Cardiac fibroblast (primary cell): ENCODE data around the gene LRRFIP2.
"Not testable (repeated sequence)": the region's sequence is repeated elsewhere in the genome, so short reads cannot be mapped to it uniquely, and the experiment has no call there.

Experiments used
- DNase-seq, 2 donors: peaks; one replicate each; pipeline versions ENCODE4 v3.0.0 to v3.0.0-alpha.2; 2010; ENCODE audit warnings: low read depth in 2 of 2
- H3K4me3 ChIP-seq, 2 donors: replicated peaks in 1 of 2; 1 replicate in 1 of 2; 2 replicates in 1 of 2; pipeline ENCODE4 v1.5.1; 2011; ENCODE audit warnings: low read depth in 2 of 2, low read length in 2 of 2, mild to moderate bottlenecking in 2 of 2, moderate library complexity in 1 of 2
- TF ChIP-seq, protein P1 (sequence below): IDR thresholded peaks from one replicate; pipeline ENCODE4 v1.5.1; 2011; ENCODE audit warnings: low read depth, mild to moderate bottlenecking, low read length, inconsistent platforms

LRRFIP2 gene

GRCh38 chr3:37124435-37124834 lies 49.9 kb downstream of the LRRFIP2 start:
- peak in 1 of 2 donors; percentile 19 for DNase-seq
- H3K4me3 ChIP-seq: no peak overlapping the region

GRCh38 chr3:37123292-37123691 lies 51.1 kb downstream of the LRRFIP2 start:
- DNase-seq: no peak
- H3K4me3 ChIP-seq: no peak overlapping the region
- TF ChIP-seq, protein P1, sequence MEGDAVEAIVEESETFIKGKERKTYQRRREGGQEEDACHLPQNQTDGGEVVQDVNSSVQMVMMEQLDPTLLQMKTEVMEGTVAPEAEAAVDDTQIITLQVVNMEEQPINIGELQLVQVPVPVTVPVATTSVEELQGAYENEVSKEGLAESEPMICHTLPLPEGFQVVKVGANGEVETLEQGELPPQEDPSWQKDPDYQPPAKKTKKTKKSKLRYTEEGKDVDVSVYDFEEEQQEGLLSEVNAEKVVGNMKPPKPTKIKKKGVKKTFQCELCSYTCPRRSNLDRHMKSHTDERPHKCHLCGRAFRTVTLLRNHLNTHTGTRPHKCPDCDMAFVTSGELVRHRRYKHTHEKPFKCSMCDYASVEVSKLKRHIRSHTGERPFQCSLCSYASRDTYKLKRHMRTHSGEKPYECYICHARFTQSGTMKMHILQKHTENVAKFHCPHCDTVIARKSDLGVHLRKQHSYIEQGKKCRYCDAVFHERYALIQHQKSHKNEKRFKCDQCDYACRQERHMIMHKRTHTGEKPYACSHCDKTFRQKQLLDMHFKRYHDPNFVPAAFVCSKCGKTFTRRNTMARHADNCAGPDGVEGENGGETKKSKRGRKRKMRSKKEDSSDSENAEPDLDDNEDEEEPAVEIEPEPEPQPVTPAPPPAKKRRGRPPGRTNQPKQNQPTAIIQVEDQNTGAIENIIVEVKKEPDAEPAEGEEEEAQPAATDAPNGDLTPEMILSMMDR: no peak

More at GRCh38 chr3:37124435-37124834, 49.9 kb downstream of the LRRFIP2 start:
- TF ChIP-seq, protein P1: no peak

DNA sequence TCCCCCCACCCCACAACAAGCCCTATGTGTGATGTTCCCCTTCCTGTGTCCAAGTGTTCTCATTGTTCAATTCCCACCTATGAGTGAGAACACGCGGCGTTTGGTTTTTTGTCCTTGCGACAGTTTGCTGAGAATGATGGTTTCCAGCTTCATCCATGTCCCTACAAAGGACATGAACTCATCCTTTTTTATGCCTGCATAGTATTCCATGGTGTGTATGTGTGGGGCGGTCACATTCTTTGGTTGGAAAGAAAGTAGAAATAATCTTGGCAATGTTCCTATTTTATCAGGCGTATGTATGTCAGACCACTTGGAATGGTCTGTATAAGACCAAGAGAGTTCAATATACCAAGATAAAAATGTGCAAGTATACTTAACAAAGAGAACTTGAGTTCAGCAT lies 52.3 kb downstream of the LRRFIP2 start:
- not testable (repeated sequence) for H3K4me3 ChIP-seq, DNase-seq

- no peak for DNase-seq
- no peak overlapping the region for H3K4me3 ChIP-seq
- TF ChIP-seq, protein P1: no peak
These were observed 56.2 kb downstream of the LRRFIP2 start for GRCh38 chr3:37118163-37118562.

- TF ChIP-seq, protein P1: no peak
- H3K4me3 ChIP-seq: no peak overlapping the region
- DNase-seq: no peak
These were observed 56.8 kb downstream of the LRRFIP2 start for GRCh38 chr3:37117548-37117947.

DNA sequence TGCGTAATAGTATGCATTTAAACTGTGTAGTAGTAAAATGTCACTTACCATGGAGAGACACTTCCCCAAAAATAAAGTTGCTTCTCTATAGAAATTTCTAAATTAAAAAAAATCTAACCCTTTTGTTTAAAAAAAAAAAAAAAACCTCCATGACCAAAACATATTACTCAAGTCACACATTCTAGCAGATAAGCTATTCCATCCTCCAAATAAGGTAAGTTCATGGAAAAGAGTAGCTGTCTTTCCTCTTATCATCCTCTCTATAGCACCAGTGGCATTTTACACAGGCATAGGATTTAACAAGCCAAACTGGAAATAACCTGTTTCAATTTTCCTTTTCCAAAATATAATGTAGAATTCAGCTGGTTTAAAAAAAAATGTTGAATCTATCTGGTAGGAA lies 57.4 kb downstream of the LRRFIP2 start:
- TF ChIP-seq, protein P1: no peak
- no peak overlapping the region for H3K4me3 ChIP-seq
- no peak for DNase-seq

DNA sequence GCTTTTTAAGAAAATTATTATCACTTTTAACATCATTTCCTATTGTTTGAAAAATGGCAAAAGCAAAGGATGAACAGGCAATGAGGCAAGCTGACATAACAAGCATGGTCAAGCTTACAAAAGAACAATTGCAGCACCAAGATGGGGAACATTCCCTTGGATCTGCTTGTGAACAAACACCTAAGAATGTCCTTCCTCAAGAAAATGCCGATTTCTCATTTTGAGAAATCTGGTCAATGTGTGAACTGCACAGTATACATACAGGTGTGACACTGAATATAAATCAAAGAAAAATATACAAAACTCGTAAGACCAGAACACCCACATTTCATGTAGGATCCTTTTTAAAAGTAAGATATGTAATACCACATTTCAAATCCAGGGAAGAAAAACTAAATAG lies 58.9 kb downstream of the LRRFIP2 start:
- no peak overlapping the region for H3K4me3 ChIP-seq
- TF ChIP-seq, protein P1: no peak
- DNase-seq: peak; percentile 41 to 83
